Thyroid gland (tissue), 4 donors: ENCODE data around the gene LRRC41.

Source experiments
- CTCF ChIP-seq, 6 experiments: fragments of 200-600 bp in 3 of 6; fragments of 450-650 bp in 3 of 6; sonication (generic) in 3 of 6; IDR thresholded peaks; one replicate each; pipeline ENCODE4 v1.5.1; 2016 to 2019; ENCODE audit warnings: antibody characterized with exemption in 6 of 6, mild to moderate bottlenecking in 2 of 6, inconsistent platforms in 1 of 6, moderate library complexity in 1 of 6
- POLR2A ChIP-seq, 2 donors: fragments of 450-650 bp; IDR thresholded peaks; one replicate each; pipeline ENCODE4 v1.6.1; 2017; ENCODE audit warnings: antibody characterized with exemption in 2 of 2, mild to moderate bottlenecking in 2 of 2, moderate library complexity in 1 of 2

- TF ChIP-seq CTCF (IDR thresholded peaks at IDR 0.05) (no peak), POLR2A (IDR thresholded peaks at IDR 0.05) (no peak)
These were observed 6.2 kb upstream of the LRRC41 start for GRCh38 chr1:46309401-46310159.
